Activated CD8-positive, alpha-beta T cell treated with anti-CD3 and anti-CD28 coated beads for 36 hours (primary cell): ENCODE results near the gene MED8. TPM values are rescaled to one million over a fixed set of nuclear protein-coding genes. Genes with fewer than 3 reads are reported as not detected.

Experiments
- ATAC-seq: fragments of 200-7000 bp; cut with Tn5 transposase; one replicate; pipeline ENCODE4 v1.10.0; 2021; ENCODE audit warnings: mild to moderate bottlenecking, moderate library complexity
- CTCF ChIA-PET: fragments of 350-600 bp; sonication (Branson Sonifier 250); formaldehyde crosslinking; loops from one replicate; lab custom pipeline; 2021; ENCODE audit warnings: antibody characterized with exemption; lab: Charles Lee
- POLR2A ChIA-PET: fragments of 350-600 bp; sonication (Branson Sonifier 250); formaldehyde crosslinking; loops from one replicate; lab custom pipeline; 2021; ENCODE audit warnings: antibody characterized with exemption; lab: Charles Lee
- DNase-seq: peaks from one replicate; pipeline ENCODE4 v3.0.0-alpha.2; 2020
- H3K27ac Mint-ChIP-seq: one replicate; pipeline ENCODE4 v1.8.0; 2021; ENCODE audit warnings: mild to moderate bottlenecking, mixed read lengths
- H3K27me3 Mint-ChIP-seq: one replicate; pipeline ENCODE4 v1.8.0; 2021; ENCODE audit warnings: mixed read lengths
- H3K36me3 Mint-ChIP-seq: one replicate; pipeline ENCODE4 v1.8.0; 2021; ENCODE audit warnings: low read depth, mixed read lengths
- H3K4me1 Mint-ChIP-seq: one replicate; pipeline ENCODE4 v1.8.0; 2021; ENCODE audit warnings: low read depth, mixed read lengths
- H3K4me3 Mint-ChIP-seq: one replicate; pipeline ENCODE4 v1.8.0; 2021; ENCODE audit warnings: mild to moderate bottlenecking, moderate library complexity, mixed read lengths
- H3K9me3 Mint-ChIP-seq: one replicate; pipeline ENCODE4 v1.8.0; 2021; ENCODE audit warnings: mixed read lengths
- intact Hi-C: fragments of 100-400 bp; cut with micrococcal nuclease; formaldehyde crosslinking; loops from one replicate; pipeline ENCODE4 v1.10.0; 2022
- total RNA-seq, 2 experiments: library from RNA; stranded (reverse); gene quantifications; one replicate each; pipeline ENCODE4 v1.2.3, GENCODE V29; 2021
- TF ChIP-seq, protein P1 (sequence below): fragments of 200-600 bp; IDR thresholded peaks from one replicate; pipeline ENCODE4 v1.8.0; 2022; ENCODE audit warnings: antibody characterized with exemption, mild to moderate bottlenecking

Gene MED8
- total RNA-seq, 2 experiments from 2014 or later = 33.5 to 34.5 TPM

DNA sequence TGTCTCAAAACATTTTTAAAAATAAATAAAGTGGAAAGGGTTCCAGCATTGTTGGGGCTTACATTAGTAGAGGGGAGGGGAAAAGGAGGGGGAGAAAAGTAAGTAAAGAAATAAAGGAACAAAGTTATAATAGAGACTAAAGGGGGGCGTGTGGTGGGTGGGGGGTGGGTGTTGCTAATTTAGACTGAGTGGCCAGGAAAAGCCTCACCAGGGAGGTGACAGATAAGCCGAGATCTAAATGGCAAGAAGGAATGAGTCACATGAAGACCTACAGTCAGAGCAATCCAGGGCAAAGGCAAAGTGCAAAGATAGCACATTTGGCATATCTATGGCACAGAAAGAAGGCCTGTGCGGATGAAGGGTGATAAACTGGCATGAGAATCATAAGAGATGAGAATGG, 44.5 kb downstream of the MED8 start:
- H3K27ac Mint-ChIP-seq = peak overlapping the region; percentile 12
- no peak overlapping the region for H3K4me3 Mint-ChIP-seq
- TF ChIP-seq, protein P1, sequence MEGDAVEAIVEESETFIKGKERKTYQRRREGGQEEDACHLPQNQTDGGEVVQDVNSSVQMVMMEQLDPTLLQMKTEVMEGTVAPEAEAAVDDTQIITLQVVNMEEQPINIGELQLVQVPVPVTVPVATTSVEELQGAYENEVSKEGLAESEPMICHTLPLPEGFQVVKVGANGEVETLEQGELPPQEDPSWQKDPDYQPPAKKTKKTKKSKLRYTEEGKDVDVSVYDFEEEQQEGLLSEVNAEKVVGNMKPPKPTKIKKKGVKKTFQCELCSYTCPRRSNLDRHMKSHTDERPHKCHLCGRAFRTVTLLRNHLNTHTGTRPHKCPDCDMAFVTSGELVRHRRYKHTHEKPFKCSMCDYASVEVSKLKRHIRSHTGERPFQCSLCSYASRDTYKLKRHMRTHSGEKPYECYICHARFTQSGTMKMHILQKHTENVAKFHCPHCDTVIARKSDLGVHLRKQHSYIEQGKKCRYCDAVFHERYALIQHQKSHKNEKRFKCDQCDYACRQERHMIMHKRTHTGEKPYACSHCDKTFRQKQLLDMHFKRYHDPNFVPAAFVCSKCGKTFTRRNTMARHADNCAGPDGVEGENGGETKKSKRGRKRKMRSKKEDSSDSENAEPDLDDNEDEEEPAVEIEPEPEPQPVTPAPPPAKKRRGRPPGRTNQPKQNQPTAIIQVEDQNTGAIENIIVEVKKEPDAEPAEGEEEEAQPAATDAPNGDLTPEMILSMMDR = no peak
- no peaks in the 10 kb centered on the region for H3K36me3 Mint-ChIP-seq
- no peaks in the 10 kb centered on the region for H3K27me3 Mint-ChIP-seq
- ChIA-PET POLR2A (no interaction called here), CTCF (interaction anchor here (1.1 to 1.3 kb wide), 2 partner anchors 11 to 118 kb away, joined by 3 read pairs; no protein-coding TSS in a partner anchor)
- no peaks in the 10 kb centered on the region for H3K9me3 Mint-ChIP-seq
- no peak for DNase-seq
- ATAC-seq = peak; percentile 21
- H3K4me1 Mint-ChIP-seq = peaks cover 12% of the 10 kb centered on the region
- intact Hi-C loops = no loop called here

GRCh38 chr1:43344267-43344850, 45.2 kb downstream of the MED8 start:
- no peak for ATAC-seq
- ChIA-PET POLR2A (no interaction called here), CTCF (interaction anchor here (1.3 kb wide), 1 partner anchor 117 kb away, joined by 3 read pairs; no protein-coding TSS in a partner anchor)
- intact Hi-C loops = no loop called here
- Mint-ChIP-seq H3K4me3 (no peak overlapping the region), H3K9me3 (no peaks in the 10 kb centered on the region), H3K36me3 (no peaks in the 10 kb centered on the region), H3K27me3 (no peaks in the 10 kb centered on the region), H3K27ac (no peak overlapping the region), H3K4me1 (peaks cover 5% of the 10 kb centered on the region)
- no peak for DNase-seq
- TF ChIP-seq, protein P1 = no peak

GRCh38 chr1:43340559-43340958, 49.0 kb downstream of the MED8 start:
- DNase-seq (no peak), ATAC-seq (no peak)
- POLR2A ChIA-PET = no interaction called here
- Mint-ChIP-seq H3K36me3 (no peaks in the 10 kb centered on the region), H3K27me3 (no peaks in the 10 kb centered on the region), H3K4me1 (peaks cover 2% of the 10 kb centered on the region), H3K27ac (no peak overlapping the region), H3K4me3 (no peak overlapping the region), H3K9me3 (no peaks in the 10 kb centered on the region)
- intact Hi-C loops = no loop called here
- CTCF ChIA-PET = no interaction called here
- TF ChIP-seq, protein P1 = no peak

- Mint-ChIP-seq H3K27me3 (no peaks in the 10 kb centered on the region), H3K9me3 (no peaks in the 10 kb centered on the region), H3K4me1 (no peaks in the 10 kb centered on the region), H3K36me3 (no peaks in the 10 kb centered on the region), H3K27ac (no peak overlapping the region), H3K4me3 (no peak overlapping the region)
- TF ChIP-seq, protein P1 = no peak
- DNase-seq (no peak), ATAC-seq (no peak)
- intact Hi-C loops = no loop called here
- POLR2A ChIA-PET = no interaction called here
- CTCF ChIA-PET = no interaction called here
Observed at GRCh38 chr1:43339584-43340232, 49.9 kb downstream of the MED8 start.

DNA sequence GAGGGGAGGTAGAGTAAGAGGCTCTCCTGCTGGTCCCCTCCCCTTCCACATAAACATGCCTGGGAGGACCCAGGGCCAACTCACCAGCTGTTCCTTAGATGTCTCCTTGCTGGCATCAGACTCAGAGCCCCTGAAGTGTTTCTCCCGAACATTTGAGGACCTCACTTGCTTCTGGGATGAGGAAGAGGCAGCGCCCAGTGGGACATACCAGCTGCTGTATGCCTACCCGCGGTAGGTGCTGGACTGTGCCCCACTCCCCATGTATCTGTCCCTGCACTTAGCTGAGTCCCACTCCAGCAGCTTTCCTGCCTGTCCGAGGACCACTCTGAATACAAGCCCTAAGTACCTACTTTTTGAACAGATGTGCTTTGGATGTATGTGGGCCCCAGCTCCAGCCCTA, 51.6 kb downstream of the MED8 start:
- Mint-ChIP-seq H3K36me3 (no peaks in the 10 kb centered on the region), H3K4me3 (no peak overlapping the region), H3K9me3 (no peaks in the 10 kb centered on the region), H3K27me3 (no peaks in the 10 kb centered on the region), H3K4me1 (no peaks in the 10 kb centered on the region), H3K27ac (no peak overlapping the region)
- no peak for DNase-seq
- TF ChIP-seq, protein P1 = no peak
- intact Hi-C loops = no loop called here
- POLR2A ChIA-PET = no interaction called here
- ATAC-seq = no peak
- CTCF ChIA-PET = no interaction called here
